GM19468 (cell line): Measurements from ENCODE around the gene FBXL14.
"Not testable (repeated sequence)": the region's sequence is repeated elsewhere in the genome, so short reads cannot be mapped to it uniquely, and the experiment has no call there.

Experiments
- ATAC-seq: cut with Tn5 transposase; IDR thresholded peaks from one replicate; pipeline ENCODE4 v1.9.1; 2021; ENCODE audit warnings: mild to moderate bottlenecking, moderate library complexity, moderate number of reproducible peaks; ENCODE audit not compliant: unreplicated experiment; ENCODE audit errors: extremely low read depth

The FBXL14 gene

DNA sequence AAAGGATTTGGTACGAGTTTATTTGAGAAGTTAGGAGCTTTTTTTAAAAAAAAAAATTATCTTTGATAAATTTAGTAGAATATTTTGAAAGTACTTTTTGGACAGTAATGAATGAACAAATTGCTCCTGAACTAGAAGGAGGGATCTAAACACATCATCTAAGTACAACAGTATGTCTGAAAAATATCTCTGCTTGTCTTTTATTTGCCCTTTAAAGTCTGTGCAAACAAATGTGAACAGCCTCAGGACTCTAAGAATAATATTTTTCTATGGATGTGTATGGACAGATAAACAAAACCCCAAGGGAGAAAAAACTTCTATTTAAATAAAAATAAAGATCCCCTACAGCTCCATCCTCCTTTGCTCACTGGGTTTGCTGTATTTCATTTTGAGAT is 19.5 kb downstream of the FBXL14 start:
- no peak for ATAC-seq

GRCh38 chr12:1573960-1574864 is 20.2 kb downstream of the FBXL14 start:
- no peak for ATAC-seq

GRCh38 chr12:1572731-1573130 is 21.6 kb downstream of the FBXL14 start:
- no peak for ATAC-seq

DNA sequence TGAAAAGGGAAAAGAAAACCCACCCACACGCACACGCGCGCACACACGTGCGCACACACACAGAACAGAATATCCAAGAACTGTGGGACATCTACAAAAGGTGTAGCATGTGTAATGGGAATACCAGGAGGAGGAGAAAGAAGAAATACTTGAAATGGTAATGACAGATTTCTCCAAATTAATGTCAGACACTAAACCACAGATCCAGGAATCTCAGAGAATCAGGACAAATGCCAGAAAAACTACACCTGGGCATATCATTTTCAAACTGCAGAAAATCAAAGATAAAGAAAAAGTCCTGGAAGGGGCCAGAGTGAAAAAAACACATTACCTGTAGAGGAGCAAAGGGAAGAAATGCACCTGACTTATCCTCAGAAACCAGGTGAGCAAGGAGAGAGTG is 26.5 kb downstream of the FBXL14 start:
- no peak for ATAC-seq

GRCh38 chr12:1566449-1567135 is 27.8 kb downstream of the FBXL14 start:
- no peak for ATAC-seq

DNA sequence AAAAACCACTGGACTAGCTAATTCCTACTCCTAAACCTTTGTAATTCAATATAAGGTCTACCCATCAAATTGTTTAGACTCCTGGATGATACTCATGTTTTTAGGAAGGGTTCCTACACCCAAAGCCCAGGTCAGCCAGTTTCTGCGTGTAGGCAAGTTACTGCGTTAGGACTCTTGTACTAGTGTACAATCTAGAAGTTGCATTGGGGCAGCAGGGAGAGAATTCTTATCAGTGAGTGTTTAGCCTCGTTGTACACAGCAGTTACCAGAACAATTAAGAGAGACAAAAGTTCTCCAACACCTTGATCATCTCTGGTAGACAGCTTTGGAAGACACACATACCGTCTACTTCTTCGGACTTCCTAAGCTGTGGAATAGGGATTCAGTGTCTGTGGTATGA is 29.2 kb downstream of the FBXL14 start:
- ATAC-seq: no peak

GRCh38 chr12:1564067-1564466 is 30.3 kb downstream of the FBXL14 start:
- ATAC-seq: no peak

DNA sequence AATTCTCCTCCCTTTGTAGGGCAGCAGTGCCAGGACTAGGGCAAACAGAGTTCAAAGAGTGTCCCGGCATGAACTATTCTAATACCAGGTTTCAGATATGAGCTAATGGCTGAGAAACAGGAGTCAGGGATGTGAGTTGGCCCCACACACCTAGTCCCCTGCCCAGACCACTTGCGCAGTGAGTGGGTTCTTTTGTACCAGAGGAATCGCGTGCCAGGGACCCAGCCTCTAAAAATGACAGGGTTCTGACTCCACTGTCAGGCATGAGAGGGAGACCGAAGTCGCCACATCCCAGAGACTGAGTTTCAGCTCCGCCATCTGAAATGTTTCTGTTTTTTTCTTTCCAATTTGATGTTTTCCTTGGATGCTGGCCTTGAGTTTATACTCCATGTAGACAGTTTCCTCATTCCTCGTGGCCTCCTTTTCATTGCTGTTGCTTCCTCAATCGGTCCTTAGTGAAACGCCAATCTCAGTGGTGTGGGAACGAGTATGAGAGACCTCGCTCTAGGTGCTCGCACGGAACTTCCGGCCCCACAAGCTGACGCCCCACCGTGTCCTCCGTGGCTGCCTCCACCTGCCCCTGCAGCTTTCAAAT is 31.5 kb downstream of the FBXL14 start:
- ATAC-seq: no peak

GRCh38 chr12:1560704-1561103 is 33.7 kb downstream of the FBXL14 start:
- no peak for ATAC-seq

DNA sequence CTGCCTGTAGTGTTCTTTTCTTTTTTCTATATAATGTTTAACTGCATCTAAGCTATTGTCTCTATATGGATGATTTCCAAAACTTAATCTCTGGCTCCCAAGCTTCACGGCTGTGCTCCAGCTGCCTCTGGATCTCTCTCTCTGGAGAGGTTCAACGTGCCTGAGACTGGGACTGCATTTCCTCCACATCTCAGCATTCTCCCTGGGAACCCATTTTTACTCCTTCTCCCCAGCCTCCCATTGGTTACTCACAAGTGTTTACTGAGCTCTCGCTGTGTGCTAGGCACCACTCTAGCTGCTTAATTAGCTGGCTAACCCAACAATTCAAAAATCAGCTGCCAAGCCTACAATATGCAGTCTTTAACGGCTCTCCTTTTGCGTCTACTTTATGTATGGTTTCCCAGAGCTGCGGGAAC is 34.7 kb downstream of the FBXL14 start:
- ATAC-seq: no peak

DNA sequence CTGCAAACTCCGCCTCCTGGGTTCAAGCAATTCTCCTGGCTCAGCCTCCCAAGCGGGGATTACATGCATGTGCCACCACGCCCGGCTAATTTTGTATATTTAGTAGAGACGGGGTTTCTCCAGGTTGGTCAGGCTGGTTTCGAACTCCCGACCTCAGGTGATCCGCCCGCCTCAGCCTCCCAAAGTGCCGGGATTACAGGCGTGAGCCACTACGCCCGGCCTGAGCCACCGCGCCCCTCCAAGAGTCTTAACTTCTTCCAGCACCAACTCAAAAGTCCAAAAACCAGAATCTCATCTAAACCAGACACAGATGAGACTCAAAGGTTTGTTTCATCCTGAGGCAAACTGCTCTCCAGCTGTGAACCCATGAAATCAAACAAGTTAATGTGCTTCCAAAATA is 36.3 kb downstream of the FBXL14 start:
- ATAC-seq: not testable (repeated sequence)

- peak; percentile 91 for ATAC-seq
These were observed 40.1 kb downstream of the FBXL14 start for GRCh38 chr12:1553987-1554982.

DNA sequence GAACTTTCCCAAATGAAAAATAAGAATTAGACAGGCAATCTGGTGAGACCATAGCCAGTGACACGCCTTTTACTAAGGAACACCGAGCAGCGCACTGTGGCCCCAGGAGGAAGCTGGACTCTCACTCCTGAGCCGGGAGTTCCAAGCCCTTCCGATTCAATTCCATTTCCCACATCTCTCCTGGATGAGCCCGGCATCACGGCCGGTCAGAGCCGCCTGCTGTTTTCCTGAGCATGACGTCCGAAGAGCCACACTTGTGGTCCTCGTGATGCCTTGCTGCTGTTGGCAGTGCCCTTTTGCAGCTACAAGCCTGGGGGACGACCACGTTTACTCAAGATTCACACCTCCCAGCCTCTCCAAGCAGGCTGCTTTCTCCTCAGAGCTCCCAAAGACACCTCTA is 40.8 kb downstream of the FBXL14 start:
- no peak for ATAC-seq

DNA sequence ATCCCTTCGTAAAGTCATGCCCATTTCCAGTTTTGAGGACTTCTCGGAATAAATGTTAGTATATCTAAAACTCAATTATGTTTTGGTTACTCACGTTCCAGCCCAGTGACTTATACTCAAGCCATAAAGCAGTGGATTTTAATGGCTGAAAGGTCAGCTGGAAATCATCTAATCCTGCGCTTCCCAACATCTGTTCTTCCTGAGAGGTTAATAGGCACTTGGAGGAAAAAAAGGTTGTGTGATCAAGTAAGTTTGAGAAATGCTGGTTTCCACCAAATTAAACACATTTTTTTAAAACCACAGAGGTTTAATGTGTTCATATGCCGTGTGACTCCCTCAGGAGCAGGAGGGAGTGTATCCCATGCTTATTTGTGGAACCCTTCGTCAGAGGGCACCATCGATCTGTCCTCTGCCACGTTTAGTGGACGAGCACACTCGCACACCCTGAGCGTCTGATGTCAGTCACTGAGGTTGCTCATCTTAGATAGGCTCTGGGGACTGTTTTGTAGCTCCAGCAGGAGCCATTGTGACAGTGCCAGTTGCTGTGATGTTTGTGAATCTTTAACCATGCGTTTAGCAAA is 41.4 kb downstream of the FBXL14 start:
- no peak for ATAC-seq

- ATAC-seq: no peak
These were observed 42.2 kb downstream of the FBXL14 start for GRCh38 chr12:1552171-1552570.

DNA sequence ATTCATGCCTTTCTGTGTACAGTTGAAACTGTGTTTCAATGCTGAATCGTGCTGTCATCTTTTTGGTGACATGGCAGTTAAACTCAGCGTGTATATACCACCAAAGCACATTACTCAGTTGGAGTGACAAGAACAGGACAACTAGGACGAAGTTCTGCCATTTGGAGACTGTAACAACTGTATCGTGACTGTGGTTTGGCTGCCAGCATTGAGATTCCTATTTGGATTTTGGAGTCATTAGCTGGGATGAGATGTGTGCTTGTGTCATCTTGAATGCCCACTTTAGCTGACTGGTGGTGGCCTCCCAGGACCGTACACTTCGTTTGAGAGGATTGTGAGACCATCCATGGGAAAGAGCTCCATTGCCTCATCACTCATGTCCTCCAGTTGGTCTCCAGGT is 42.9 kb downstream of the FBXL14 start:
- no peak for ATAC-seq

DNA sequence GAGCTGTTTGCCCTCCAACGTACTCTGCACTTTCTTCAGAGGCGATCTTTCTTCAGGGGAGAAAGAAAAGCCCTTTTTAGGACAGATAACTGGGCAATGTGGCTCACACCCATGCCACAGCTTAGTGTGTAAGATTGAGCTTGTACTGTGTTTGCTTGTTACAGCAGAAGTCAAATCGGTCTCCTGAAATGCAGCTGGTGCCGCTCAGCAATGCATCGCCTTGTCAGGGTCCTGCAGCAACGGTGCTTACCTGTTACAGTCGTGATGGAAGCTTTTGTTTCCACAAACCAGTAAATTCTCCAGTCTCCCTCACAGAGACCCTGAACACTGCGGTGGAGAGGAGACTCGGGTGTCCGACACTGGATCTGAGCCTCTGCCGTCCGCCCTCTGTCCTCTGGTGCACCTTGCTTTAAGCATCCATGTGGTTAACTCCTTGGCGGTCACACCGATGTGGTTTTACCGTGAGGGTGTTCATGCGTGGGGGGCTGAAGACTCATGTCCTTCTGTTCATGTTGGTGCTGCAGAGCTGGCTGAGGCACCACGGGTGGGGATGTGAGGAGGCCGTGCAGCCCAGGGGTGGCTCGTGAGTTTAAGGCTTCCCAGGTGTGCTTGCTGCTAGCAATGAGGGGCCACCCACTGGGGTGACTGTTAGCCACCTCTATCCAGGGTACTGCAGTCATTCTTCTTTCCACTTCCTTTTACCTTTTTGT is 47.3 kb downstream of the FBXL14 start:
- no peak for ATAC-seq

DNA sequence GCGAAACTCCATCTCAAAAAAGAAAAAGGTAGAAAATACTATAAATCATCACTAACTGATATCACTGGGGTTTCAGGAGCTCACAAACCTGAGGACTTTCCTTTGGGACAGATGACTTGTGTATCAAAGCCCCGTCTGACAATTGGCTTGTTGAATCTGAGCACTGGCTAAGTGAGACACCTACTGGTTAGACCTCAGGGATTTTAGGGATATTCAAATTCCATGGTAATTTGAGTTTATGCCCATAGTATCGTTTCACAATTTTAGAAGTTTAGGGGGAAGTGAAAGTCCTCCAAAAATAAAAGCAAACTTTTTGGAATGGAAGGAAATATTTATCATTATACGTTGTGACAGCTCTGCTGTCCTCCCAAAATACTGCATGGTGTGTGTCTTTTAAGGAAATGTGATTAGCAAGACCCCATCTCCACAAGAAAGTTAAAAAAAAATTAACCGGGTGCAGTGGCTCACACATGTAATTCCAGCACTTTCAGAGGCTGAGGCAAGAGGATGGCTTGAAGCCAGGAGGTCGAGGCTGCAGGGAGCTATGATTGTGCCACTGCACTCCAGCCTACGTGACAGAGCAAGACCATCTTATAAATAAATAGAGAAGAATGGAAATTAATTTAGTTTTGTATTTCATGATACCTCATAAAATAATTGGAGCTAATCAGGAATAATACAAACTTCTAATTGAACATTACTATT is 49.2 kb downstream of the FBXL14 start:
- ATAC-seq: no peak
